Osteoblast (primary cell): ENCODE measurements around the gene SPHK1. TPM values are rescaled to one million over a fixed set of nuclear protein-coding genes. Genes with fewer than 3 reads are reported as not detected.

Source experiments
- DNase-seq: peaks from one replicate; pipeline ENCODE4 v3.0.0; 2011; ENCODE audit warnings: low spot score, mixed read lengths; ENCODE audit not compliant: insufficient read length; ENCODE audit errors: missing footprints
- H2AFZ ChIP-seq: 2 replicates; pipeline ENCODE4 v1.6.0; 2011; ENCODE audit warnings: mild to moderate bottlenecking, low read length
- H3K27ac ChIP-seq: 2 replicates; pipeline ENCODE4 v1.5.1; 2011; ENCODE audit warnings: mild to moderate bottlenecking, low read depth, low read length, moderate library complexity
- H3K27me3 ChIP-seq: 2 replicates; pipeline ENCODE4 v1.6.0; 2012; ENCODE audit warnings: mild to moderate bottlenecking, control low read depth, inconsistent platforms, low read length, moderate library complexity; ENCODE audit not compliant: insufficient read depth
- H3K36me3 ChIP-seq: 2 replicates; pipeline ENCODE4 v1.5.1; 2011; ENCODE audit warnings: mild to moderate bottlenecking, low read length, control low read depth, moderate library complexity; ENCODE audit not compliant: insufficient read depth
- H3K4me1 ChIP-seq: 2 replicates; pipeline ENCODE4 v1.5.1; 2011; ENCODE audit warnings: mild to moderate bottlenecking, low read length, control low read depth, moderate library complexity; ENCODE audit not compliant: insufficient read depth
- H3K4me2 ChIP-seq: 2 replicates; pipeline ENCODE4 v1.6.0; 2011; ENCODE audit warnings: mild to moderate bottlenecking, low read length; ENCODE audit not compliant: insufficient read depth
- H3K4me3 ChIP-seq: fragments of 200-600 bp; sonication (generic); 3 replicates; pipeline ENCODE4 v1.5.1; 2012; ENCODE audit warnings: mild to moderate bottlenecking, low read length, inconsistent platforms; ENCODE audit not compliant: insufficient read depth
- H3K79me2 ChIP-seq: 2 replicates; pipeline ENCODE4 v1.6.0; 2012; ENCODE audit warnings: mild to moderate bottlenecking, low read length, control low read depth, inconsistent platforms; ENCODE audit not compliant: insufficient read depth
- H3K9me3 ChIP-seq: 2 replicates; pipeline ENCODE4 v1.5.1; 2011; ENCODE audit warnings: low read depth, low read length, control low read depth
- H4K20me1 ChIP-seq: 2 replicates; pipeline ENCODE4 v1.6.0; 2012; ENCODE audit warnings: mild to moderate bottlenecking, low read length, control low read depth; ENCODE audit not compliant: insufficient read depth
- total RNA-seq: library from RNA; depleted of rRNA; stranded (reverse); fragments of >200 nt; gene quantifications from 2 replicates; pipeline ENCODE4 v1.2.3, GENCODE V29; 2012
- TF ChIP-seq, protein P1 (sequence below): IDR thresholded peaks from 2 replicates; pipeline ENCODE4 v1.5.1; 2011; ENCODE audit warnings: mild to moderate bottlenecking, low read depth, low read length, moderate library complexity; ENCODE audit errors: extremely low read depth

SPHK1 gene
- total RNA-seq, 1 donor: 112 TPM

GRCh38 chr17:76399175-76400172 is 15.1 kb downstream of the SPHK1 start:
- Histone ChIP-seq H3K27me3 (no peaks in the 10 kb centered on the region), H3K4me3 (no peak overlapping the region), H4K20me1 (peaks cover 15% of the 10 kb centered on the region), H3K9me3 (no peaks in the 10 kb centered on the region), H3K4me2 (no peak overlapping the region), H2AFZ (no peak overlapping the region), H3K4me1 (no peaks in the 10 kb centered on the region), H3K79me2 (peaks cover 2% of the 10 kb centered on the region), H3K36me3 (peaks cover 75% of the 10 kb centered on the region), H3K27ac (no peak overlapping the region)
- TF ChIP-seq, protein P1, sequence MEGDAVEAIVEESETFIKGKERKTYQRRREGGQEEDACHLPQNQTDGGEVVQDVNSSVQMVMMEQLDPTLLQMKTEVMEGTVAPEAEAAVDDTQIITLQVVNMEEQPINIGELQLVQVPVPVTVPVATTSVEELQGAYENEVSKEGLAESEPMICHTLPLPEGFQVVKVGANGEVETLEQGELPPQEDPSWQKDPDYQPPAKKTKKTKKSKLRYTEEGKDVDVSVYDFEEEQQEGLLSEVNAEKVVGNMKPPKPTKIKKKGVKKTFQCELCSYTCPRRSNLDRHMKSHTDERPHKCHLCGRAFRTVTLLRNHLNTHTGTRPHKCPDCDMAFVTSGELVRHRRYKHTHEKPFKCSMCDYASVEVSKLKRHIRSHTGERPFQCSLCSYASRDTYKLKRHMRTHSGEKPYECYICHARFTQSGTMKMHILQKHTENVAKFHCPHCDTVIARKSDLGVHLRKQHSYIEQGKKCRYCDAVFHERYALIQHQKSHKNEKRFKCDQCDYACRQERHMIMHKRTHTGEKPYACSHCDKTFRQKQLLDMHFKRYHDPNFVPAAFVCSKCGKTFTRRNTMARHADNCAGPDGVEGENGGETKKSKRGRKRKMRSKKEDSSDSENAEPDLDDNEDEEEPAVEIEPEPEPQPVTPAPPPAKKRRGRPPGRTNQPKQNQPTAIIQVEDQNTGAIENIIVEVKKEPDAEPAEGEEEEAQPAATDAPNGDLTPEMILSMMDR: no peak
- peak; percentile 84 for DNase-seq

DNA sequence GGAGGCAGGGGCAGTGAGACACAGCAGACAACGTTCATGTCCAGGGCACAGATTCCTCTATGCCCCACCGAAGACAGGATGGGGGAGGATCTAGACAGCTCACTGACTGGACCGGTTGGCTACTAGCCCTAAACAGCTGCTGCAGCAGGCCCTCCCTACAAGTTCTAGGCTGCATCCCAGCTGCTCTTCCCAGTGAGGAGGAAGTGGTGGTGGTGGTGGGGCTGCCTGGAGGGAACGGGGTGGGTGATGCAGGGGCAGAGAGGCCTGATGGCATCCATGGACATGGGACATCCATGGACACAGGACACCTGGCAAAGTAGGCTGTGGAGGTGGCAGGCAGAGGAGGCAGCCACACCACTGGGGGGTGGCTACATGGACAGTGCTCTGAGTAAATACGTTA is 18.3 kb downstream of the SPHK1 start:
- no peak overlapping the region for H3K4me2 ChIP-seq
- no peak overlapping the region for H2AFZ ChIP-seq
- no peak overlapping the region for H3K27ac ChIP-seq
- H4K20me1 ChIP-seq: peaks cover 39% of the 10 kb centered on the region
- peaks cover 25% of the 10 kb centered on the region for H3K79me2 ChIP-seq
- no peaks in the 10 kb centered on the region for H3K9me3 ChIP-seq
- H3K4me3 ChIP-seq: no peak overlapping the region
- DNase-seq: no peak
- peaks cover 57% of the 10 kb centered on the region for H3K36me3 ChIP-seq
- TF ChIP-seq, protein P1: no peak
- peaks cover 9% of the 10 kb centered on the region for H3K4me1 ChIP-seq
- H3K27me3 ChIP-seq: no peaks in the 10 kb centered on the region

DNA sequence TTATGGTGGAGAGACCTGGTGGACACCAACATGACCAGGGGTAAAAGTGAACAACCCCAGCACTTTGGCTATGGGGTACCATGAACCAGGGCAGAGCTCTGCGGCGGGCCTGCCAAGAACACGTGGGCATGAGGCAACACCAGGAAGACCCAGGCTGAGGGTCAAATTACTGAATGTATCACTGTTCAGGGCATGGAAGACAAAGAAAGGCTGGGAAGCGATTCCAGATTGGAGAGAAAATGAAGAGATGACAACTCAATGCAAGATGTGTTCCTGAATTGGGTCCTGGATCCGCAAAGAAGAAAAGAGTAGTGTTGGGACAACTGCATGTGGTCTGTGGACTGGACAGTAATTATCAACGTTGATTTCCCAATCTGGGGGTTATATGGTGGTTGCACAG is 19.8 kb downstream of the SPHK1 start:
- H3K36me3 ChIP-seq: peaks cover 43% of the 10 kb centered on the region
- H4K20me1 ChIP-seq: peaks cover 43% of the 10 kb centered on the region
- DNase-seq: no peak
- H3K27me3 ChIP-seq: no peaks in the 10 kb centered on the region
- H3K9me3 ChIP-seq: no peaks in the 10 kb centered on the region
- no peak overlapping the region for H3K4me3 ChIP-seq
- H2AFZ ChIP-seq: no peak overlapping the region
- TF ChIP-seq, protein P1: no peak
- no peak overlapping the region for H3K27ac ChIP-seq
- peaks cover 36% of the 10 kb centered on the region for H3K79me2 ChIP-seq
- H3K4me2 ChIP-seq: no peak overlapping the region
- peaks cover 9% of the 10 kb centered on the region for H3K4me1 ChIP-seq

- no peak overlapping the region for H2AFZ ChIP-seq
- H4K20me1 ChIP-seq: peaks cover 49% of the 10 kb centered on the region
- peaks cover 35% of the 10 kb centered on the region for H3K36me3 ChIP-seq
These were observed 20.7 kb downstream of the SPHK1 start for GRCh38 chr17:76404976-76405563.

More at GRCh38 chr17:76404976-76405563, 20.7 kb downstream of the SPHK1 start:
- no peaks in the 10 kb centered on the region for H3K27me3 ChIP-seq
- peak; percentile 39 for DNase-seq
- TF ChIP-seq, protein P1: no peak
- H3K79me2 ChIP-seq: peaks cover 42% of the 10 kb centered on the region
- H3K4me3 ChIP-seq: no peak overlapping the region
- no peak overlapping the region for H3K4me2 ChIP-seq
- no peaks in the 10 kb centered on the region for H3K9me3 ChIP-seq
- peaks cover 9% of the 10 kb centered on the region for H3K4me1 ChIP-seq
- H3K27ac ChIP-seq: no peak overlapping the region
